SU-DHL-6 (cell line): ENCODE data around the gene STARD3NL.

Experiments used
- EZH2phosphoT487 ChIP-seq: fragments of 200-600 bp; sonication (generic), shearing (Covaris generic); conservative IDR thresholded peaks from 2 replicates; pipeline ENCODE4 v1.6.1; 2018; ENCODE audit warnings: mild to moderate bottlenecking, antibody characterized with exemption, low read length, moderate library complexity, mixed read lengths
- TF ChIP-seq, protein P1 (sequence below): fragments of 200-600 bp; sonication (generic); IDR thresholded peaks from one replicate; pipeline ENCODE4 v1.5.1; 2017; ENCODE audit warnings: antibody characterized with exemption, mild to moderate bottlenecking, low read length, moderate library complexity; ENCODE audit not compliant: insufficient read depth, poor library complexity, severe bottlenecking

DNA sequence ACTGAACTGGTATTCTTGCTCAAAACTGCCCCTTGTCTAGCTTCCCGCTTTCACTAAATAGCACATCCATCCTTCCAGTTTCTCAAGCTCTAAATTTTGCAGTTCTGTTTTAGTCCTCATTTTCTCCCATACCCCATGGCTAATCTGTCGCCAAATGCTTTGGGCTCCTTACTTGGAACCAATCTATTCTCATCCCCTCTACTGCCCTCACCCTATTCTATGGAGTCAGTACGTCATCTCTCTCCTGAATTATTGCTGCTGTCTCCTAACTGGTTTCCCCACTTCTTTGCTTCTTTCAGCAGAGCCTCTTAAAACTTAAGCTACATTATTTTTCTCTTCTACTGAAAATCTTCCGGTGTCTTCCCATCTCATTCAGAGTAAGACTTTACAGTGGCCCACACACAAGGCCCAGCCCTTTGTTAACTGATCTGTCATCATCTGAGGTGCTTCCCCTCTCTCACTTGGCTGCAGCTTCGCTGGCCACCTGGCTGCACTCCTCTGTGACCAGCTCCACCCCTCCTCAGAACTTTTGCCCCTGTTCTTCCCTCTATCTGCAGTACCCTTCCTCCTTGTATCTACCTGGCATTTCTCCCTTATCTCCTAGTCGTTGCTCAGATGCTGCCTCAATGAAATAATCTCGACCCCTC lies 9.9 kb downstream of the STARD3NL start:
- TF ChIP-seq, protein P1, sequence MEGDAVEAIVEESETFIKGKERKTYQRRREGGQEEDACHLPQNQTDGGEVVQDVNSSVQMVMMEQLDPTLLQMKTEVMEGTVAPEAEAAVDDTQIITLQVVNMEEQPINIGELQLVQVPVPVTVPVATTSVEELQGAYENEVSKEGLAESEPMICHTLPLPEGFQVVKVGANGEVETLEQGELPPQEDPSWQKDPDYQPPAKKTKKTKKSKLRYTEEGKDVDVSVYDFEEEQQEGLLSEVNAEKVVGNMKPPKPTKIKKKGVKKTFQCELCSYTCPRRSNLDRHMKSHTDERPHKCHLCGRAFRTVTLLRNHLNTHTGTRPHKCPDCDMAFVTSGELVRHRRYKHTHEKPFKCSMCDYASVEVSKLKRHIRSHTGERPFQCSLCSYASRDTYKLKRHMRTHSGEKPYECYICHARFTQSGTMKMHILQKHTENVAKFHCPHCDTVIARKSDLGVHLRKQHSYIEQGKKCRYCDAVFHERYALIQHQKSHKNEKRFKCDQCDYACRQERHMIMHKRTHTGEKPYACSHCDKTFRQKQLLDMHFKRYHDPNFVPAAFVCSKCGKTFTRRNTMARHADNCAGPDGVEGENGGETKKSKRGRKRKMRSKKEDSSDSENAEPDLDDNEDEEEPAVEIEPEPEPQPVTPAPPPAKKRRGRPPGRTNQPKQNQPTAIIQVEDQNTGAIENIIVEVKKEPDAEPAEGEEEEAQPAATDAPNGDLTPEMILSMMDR, result no peak
- TF ChIP-seq EZH2phosphoT487, result no peak
